Measurements from ENCODE around the gene CRIP2.

Gene CRIP2

DNA sequence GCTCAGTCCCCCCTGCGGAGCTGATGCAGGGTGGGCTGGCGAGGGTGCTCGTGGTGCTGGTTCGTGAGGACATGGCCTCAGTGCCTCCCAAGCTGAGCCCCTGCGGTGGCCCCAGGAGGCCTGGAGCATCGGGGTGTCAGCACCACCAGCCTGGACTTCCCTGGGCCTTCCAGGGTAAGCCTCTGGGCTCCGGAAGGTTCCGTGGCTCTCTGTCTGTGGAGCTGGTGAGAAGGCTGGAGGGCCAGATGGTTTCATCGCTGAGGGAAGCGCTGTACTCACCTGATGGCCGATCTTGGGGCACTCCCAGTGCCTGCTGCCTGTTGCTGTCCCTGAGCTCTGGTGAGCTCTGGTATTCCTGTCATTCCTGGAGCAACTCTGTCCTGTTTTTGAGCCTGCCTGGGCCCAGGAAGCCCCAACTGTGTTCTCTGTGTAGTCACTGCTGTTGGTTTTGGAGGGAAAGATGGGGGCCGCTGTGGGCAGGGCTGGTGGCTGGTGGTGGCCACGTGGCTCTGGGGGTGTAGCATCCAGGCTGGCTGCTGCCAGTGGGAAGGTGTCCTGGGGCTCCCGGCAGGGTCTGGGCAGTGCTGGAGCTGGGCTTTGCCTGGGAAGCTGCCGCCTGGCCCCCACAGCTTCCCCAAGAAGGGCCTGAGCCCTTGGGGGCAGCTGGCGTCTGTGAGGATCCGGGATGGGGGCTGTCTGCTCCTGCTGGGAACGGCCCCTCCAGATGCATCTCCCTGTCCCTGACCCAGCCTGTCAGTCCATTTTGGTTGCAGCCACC lies 36.7 kb upstream of the CRIP2 start:
- Mint-ChIP-seq H3K36me3 (ENCODE audit: low read depth) (peaks cover 66% of the 10 kb centered on the region), H3K9me3 (no peaks in the 10 kb centered on the region), H3K27ac (no peak overlapping the region), H3K4me1 (ENCODE audit: low read depth) (peaks cover 12% of the 10 kb centered on the region), H3K27me3 (no peaks in the 10 kb centered on the region), H3K4me3 (no peak overlapping the region)
- DNase-seq, result no peak

DNA sequence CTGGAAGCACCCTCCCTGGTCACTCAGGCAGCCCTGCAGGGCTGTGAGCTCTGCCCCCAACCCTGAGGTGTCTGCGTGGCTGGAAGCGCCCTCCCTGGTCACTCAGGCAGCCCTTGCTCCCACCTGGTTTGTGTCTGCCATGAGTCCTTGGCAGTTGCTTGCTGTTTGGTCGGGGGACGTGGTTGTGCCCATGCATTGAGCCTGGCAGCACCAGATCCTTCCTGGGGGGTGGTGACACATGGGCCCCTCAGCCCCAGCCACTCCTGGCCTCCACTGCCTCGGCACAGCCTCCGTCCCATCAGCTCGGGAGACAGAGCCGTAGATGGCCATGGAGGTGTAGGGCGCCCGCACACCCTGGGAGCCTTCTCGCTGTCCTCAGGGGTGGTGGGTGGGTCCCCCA lies 35.4 kb upstream of the CRIP2 start:
- DNase-seq, result no peak
- Mint-ChIP-seq H3K4me3 (no peak overlapping the region), H3K4me1 (ENCODE audit: low read depth) (peaks cover 12% of the 10 kb centered on the region), H3K36me3 (ENCODE audit: low read depth) (peaks cover 65% of the 10 kb centered on the region), H3K27me3 (no peaks in the 10 kb centered on the region), H3K27ac (no peak overlapping the region), H3K9me3 (no peaks in the 10 kb centered on the region)

DNA sequence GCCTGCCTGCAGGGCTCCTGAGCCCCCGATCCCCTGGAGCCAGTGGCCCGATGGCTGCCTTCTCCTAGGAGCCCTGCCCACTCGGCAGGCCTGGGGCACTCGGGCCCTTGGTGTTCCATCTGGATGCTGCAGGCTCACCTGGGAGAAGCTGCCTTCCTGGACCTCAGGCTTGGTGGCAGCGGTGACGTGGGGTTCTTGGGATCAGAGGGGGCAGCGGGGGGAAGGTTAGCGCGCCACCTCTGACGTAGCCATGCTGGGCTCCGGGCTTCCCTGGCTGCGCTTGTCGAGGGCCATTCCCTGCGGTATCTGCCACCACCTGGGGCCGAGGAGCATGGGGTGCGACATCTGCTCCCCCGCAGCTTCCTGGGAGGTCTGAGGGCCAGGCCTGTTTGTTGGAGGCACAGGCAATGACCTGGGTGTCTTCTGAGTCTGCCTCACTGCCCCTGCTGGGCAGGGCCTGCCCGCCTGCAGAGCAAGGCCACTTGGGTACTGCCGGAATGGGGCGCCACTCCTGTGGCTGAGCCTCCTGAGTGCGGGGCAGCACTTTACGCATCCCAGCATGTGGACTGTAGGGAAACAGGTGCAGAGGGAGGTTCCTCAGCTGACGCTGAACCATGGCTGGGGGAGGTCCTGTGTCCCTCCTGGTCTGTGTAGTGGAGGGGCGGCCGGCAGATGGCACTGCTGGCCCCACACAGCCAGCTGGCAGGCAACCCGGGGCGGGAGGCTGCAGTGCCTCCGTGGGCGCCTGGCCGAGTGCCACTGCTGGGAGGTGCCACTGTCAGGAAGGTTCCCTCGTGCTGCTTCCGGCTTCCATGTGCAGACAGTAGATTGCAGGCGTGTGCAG lies 34.7 kb upstream of the CRIP2 start:
- no peak overlapping the region for H3K27ac Mint-ChIP-seq
- H3K4me1 Mint-ChIP-seq (ENCODE audit: low read depth), result peaks cover 9% of the 10 kb centered on the region
- H3K36me3 Mint-ChIP-seq (ENCODE audit: low read depth), result peaks cover 62% of the 10 kb centered on the region
- no peaks in the 10 kb centered on the region for H3K27me3 Mint-ChIP-seq
- no peak overlapping the region for H3K4me3 Mint-ChIP-seq
- no peak for DNase-seq
- no peaks in the 10 kb centered on the region for H3K9me3 Mint-ChIP-seq

DNA sequence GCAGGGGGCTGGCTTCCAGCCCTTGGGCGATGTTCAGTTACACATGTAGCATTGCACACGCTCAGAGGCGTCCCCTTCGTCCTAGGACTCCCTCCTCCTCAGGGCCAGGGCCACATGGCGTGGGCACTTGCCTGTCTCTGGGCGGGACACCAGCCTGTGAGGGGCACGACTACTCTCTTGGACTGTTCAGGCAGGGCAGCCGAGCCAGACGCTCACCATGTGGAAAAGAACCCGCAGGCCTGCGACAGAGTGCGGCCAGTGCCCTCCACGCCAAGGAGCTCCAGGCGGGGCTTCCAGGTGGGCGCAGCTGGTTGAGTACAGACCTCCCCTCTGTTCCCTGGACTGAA lies 34.1 kb upstream of the CRIP2 start:
- H3K36me3 Mint-ChIP-seq (ENCODE audit: low read depth), result peaks cover 60% of the 10 kb centered on the region
- no peak for DNase-seq
- no peaks in the 10 kb centered on the region for H3K9me3 Mint-ChIP-seq
- no peak overlapping the region for H3K27ac Mint-ChIP-seq
- H3K27me3 Mint-ChIP-seq, result no peaks in the 10 kb centered on the region
- H3K4me1 Mint-ChIP-seq (ENCODE audit: low read depth), result peaks cover 6% of the 10 kb centered on the region
- H3K4me3 Mint-ChIP-seq, result no peak overlapping the region

DNA sequence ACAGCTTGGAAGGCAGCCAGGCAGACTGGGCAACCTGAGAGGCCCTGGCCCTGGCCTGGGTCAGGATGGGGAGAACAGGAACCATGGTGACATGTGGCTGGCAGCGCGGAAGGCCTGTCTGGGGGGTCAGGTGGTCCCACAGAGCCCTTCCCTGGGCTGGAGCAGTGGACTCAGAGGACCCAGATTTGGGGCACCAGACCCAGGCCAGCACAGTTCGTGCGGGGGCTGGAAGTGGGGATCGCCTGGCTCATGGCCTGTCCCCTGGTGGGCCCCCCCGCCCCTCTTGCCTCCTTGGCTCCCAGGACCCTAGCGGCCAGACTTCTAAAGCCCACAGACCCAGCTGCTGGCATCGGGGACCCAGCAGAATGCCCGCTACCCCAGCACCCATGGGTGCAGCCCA lies 33.6 kb upstream of the CRIP2 start:
- H3K27ac Mint-ChIP-seq, result no peak overlapping the region
- H3K36me3 Mint-ChIP-seq (ENCODE audit: low read depth), result peaks cover 60% of the 10 kb centered on the region
- H3K27me3 Mint-ChIP-seq, result no peaks in the 10 kb centered on the region
- peaks cover 3% of the 10 kb centered on the region for H3K4me1 Mint-ChIP-seq (ENCODE audit: low read depth)
- H3K4me3 Mint-ChIP-seq, result no peak overlapping the region
- H3K9me3 Mint-ChIP-seq, result no peaks in the 10 kb centered on the region
- DNase-seq, result no peak

DNA sequence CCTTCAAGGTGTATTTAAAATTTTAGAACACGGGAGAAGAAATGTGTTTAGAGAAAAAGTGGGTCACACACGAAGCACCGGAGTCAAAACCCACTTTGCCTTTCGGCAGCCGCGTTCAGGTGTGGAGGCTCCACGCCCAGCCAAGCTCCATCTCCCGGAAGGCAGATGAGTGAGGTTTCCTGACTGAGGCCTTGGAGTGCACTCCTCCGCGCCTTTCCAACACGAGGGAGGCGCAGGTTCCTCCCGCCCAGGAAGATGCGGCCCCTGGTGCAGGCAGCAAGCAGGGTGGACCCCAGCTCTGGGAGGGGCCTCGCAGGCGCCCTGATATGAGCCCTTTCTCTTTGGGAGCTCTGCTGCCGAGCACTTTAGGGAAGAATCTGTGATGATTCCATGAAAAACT lies 32.5 kb upstream of the CRIP2 start:
- H3K27ac Mint-ChIP-seq, result no peak overlapping the region
- H3K4me3 Mint-ChIP-seq, result no peak overlapping the region
- H3K4me1 Mint-ChIP-seq (ENCODE audit: low read depth), result no peaks in the 10 kb centered on the region
- no peak for DNase-seq
- peaks cover 58% of the 10 kb centered on the region for H3K36me3 Mint-ChIP-seq (ENCODE audit: low read depth)
- H3K27me3 Mint-ChIP-seq, result no peaks in the 10 kb centered on the region
- no peaks in the 10 kb centered on the region for H3K9me3 Mint-ChIP-seq

DNA sequence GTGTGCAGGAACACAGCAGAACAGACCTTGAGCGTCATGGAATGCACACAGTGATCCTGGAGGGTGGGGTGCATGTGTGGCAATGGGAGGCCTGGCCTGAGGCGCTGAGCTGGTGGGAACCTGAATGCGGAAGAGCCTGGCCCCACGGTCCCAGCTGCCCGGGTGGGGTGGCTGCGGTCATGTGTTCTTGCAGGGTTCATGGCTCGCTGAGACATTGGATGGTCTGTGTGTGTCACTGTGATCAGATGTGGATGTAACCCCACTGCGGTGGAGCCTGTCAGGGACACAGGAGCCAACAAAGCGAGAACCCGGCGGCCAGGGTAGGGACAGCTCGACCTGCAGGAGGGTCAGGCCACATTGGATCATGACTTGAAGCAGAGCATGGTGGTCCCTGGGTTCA lies 31.8 kb upstream of the CRIP2 start:
- Mint-ChIP-seq H3K27ac (no peak overlapping the region), H3K27me3 (no peaks in the 10 kb centered on the region), H3K9me3 (no peaks in the 10 kb centered on the region), H3K36me3 (ENCODE audit: low read depth) (peaks cover 59% of the 10 kb centered on the region), H3K4me1 (ENCODE audit: low read depth) (no peaks in the 10 kb centered on the region), H3K4me3 (no peak overlapping the region)
- DNase-seq, result no peak

DNA sequence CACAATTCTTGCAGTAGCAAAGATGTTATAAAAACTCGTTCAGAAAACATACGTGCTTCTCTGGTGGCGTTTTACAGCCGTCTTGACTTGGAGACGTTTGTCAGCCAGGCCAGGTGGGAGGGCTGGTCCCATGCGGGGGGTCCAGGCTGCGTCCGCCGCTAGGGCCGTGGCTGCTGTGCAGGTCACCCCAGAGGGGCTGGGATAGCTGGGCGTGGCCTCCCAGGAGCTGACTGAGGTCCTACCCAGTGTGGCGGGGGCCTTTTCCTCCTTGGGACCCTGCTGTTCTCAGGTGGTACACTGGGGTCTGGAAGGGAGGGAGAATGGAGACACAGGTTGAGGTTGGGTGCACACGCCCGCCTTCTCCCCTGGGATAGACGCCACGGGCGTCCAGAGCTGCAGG lies 29.8 kb upstream of the CRIP2 start:
- Mint-ChIP-seq H3K27me3 (no peaks in the 10 kb centered on the region), H3K4me3 (no peak overlapping the region), H3K4me1 (ENCODE audit: low read depth) (no peaks in the 10 kb centered on the region), H3K27ac (no peak overlapping the region), H3K36me3 (ENCODE audit: low read depth) (peaks cover 61% of the 10 kb centered on the region), H3K9me3 (no peaks in the 10 kb centered on the region)
- DNase-seq, result no peak

DNA sequence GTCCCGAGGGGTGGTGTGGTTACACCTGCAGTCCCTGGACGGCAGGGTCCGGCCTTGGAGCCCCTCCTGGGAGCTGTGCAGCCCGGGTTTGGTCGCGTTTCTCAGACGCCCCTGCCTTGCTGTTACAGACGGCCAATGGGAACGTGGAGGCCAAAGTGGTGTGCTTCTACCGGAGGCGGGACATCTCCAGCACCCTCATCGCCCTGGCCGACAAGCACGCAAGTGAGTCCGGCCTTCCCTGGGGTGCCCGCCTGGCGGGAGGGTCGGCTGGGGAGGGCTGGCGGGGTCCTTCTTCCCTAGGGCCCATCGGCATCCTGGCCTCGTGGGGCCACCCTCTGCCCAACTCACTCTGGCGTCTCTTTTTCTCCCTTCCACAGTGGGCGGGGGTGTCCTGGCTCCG lies 29.3 kb upstream of the CRIP2 start:
- no peak for DNase-seq
- no peaks in the 10 kb centered on the region for H3K9me3 Mint-ChIP-seq
- H3K27ac Mint-ChIP-seq, result no peak overlapping the region
- peaks cover 63% of the 10 kb centered on the region for H3K36me3 Mint-ChIP-seq (ENCODE audit: low read depth)
- H3K27me3 Mint-ChIP-seq, result no peaks in the 10 kb centered on the region
- H3K4me1 Mint-ChIP-seq (ENCODE audit: low read depth), result no peaks in the 10 kb centered on the region
- no peak overlapping the region for H3K4me3 Mint-ChIP-seq

DNA sequence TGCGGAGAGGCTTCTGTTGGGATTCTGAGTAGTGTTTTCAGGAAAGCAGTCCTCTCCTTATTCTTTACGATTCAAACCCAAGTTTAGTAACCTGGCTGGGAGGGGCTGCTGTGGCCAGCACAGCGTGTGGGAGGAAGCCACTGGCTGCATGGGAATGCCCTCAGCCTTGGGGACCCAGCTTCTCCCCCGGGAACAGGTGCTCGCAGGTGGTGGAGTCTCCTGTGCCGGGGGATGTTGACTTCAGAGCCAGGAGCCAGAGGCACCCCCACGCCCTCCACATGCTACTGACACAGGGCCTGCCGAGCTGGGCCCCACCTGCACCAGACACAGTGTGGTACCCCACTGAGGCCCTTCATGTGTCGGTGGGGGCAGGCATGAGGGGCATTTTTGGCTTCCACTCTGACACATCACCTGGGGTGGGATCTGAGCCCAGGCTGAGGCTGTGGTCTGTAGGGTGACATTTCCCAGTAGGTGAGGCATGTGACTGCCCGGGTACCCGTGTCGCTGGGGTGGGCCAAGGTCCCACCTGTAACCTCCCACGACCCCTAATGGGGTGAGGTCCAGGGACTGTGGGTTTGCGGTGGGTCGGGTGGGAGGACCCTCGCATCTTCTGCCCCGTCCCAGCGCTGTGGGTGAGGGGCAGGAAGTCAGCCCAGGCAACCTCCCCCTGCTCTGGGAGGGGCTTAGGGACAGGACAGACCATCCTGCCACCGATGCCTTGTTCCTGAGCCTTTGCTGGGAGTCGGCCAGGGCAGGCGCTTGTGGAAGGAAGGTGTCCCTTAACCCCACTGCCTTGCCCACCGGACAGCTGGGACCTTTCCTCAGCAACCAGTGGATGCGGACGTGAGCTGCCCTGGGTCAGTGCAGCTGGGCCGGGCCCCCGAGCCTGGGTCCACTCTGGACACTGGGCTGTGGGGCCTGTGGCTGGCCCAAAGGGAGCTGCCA lies 28.4 kb upstream of the CRIP2 start:
- DNase-seq, result no peak
- peaks cover 63% of the 10 kb centered on the region for H3K36me3 Mint-ChIP-seq (ENCODE audit: low read depth)
- no peaks in the 10 kb centered on the region for H3K4me1 Mint-ChIP-seq (ENCODE audit: low read depth)
- H3K4me3 Mint-ChIP-seq, result no peak overlapping the region
- H3K27me3 Mint-ChIP-seq, result no peaks in the 10 kb centered on the region
- H3K9me3 Mint-ChIP-seq, result no peaks in the 10 kb centered on the region
- H3K27ac Mint-ChIP-seq, result no peak overlapping the region

DNA sequence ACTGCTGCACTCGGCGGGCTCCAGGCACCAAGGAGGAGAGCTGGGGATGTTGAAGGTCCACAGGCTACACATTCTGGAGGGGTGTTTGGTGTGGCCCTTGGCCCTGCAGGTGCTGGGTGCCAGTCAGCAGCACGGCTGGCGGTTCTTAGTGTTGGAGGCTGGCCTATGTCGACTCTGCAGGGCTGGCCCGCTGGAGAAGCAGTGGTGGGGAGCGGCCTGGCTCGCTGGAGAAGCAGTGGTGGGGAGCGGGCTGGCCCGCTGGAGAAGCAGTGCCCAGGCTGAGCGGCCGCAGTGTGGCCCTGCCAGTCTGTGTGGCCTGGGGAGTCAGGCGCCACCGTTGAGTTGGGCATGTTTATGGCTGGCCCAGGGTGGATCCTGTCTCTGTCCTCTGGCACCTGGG lies 27.6 kb upstream of the CRIP2 start:
- Mint-ChIP-seq H3K4me1 (ENCODE audit: low read depth) (no peaks in the 10 kb centered on the region), H3K36me3 (ENCODE audit: low read depth) (peaks cover 64% of the 10 kb centered on the region), H3K27me3 (no peaks in the 10 kb centered on the region), H3K27ac (no peak overlapping the region), H3K4me3 (no peak overlapping the region), H3K9me3 (no peaks in the 10 kb centered on the region)
- no peak for DNase-seq

DNA sequence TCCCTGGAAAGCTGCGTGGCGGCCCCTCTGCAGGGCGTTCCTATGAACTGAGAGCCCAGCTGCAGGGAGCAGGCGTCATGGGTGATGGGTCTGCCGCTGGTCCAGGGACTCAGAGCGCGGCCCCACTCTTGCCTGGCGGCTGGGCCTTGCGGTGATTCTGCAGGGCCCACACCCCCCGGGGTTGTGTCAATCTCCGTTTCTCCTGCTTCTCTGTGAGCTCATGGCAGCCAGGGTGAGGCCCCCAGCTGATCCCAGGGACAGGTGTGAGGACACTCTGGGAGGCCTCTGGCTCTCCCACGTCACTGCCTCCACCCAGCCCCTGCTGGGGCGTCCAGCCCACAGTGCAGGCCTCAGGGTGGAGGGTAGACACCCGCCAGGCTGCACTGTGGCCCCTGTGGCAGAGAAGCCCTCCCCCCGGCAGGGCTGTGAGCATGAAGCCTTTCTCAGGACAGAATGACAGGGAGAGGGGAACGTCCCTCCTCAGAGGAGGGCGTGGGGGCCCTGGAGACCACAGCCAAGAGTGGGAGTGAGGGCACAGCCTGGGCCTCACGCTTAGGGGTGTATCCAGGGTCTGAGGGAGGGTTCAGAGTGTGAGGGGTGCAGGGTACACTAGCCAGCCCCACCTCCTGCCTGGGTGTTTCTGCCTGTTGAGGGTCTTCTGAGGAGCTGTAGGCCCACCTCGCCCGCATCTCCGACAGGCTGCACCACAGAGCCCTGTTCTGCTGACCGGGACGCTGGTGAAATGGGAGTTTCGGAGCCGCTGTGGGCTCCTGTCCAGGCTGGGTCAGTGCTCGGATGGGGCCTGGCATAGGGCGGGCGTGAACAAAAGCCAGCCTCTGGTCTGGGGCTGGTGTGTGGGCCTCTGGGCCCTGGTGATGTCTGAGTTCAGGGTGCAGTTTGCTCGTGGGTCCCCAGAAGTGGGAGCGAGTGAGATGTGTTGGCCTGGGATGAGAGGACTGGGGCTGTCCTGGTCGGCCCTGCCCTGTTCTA lies 26.7 kb upstream of the CRIP2 start:
- no peak for DNase-seq
- no peaks in the 10 kb centered on the region for H3K27me3 Mint-ChIP-seq
- H3K27ac Mint-ChIP-seq, result no peak overlapping the region
- H3K4me3 Mint-ChIP-seq, result no peak overlapping the region
- no peaks in the 10 kb centered on the region for H3K9me3 Mint-ChIP-seq
- H3K36me3 Mint-ChIP-seq (ENCODE audit: low read depth), result peaks cover 64% of the 10 kb centered on the region
- H3K4me1 Mint-ChIP-seq (ENCODE audit: low read depth), result no peaks in the 10 kb centered on the region

DNA sequence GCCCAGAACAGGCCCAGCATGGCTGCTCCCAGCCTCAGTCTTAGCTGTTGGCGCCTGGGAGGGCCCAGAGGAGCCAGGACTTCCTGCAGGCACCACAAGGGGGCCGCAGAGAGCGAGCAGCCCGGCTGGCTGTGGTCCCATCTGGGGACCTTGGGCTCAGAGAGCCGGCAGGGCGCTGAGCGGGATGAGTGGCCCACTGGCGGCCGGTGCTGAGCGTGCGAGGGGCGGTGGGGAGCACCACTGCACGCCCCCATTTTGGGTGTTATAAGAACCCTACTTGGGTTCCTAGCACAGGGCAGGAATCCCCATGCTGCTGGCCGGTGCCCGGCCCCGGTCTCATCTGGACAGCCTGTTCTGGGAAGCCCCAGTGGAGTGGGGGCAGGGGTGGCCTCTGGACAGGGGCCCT lies 25.9 kb upstream of the CRIP2 start:
- Mint-ChIP-seq H3K27ac (no peak overlapping the region), H3K36me3 (ENCODE audit: low read depth) (peaks cover 65% of the 10 kb centered on the region), H3K9me3 (no peaks in the 10 kb centered on the region), H3K4me3 (no peak overlapping the region), H3K4me1 (ENCODE audit: low read depth) (no peaks in the 10 kb centered on the region), H3K27me3 (no peaks in the 10 kb centered on the region)
- peak; percentile 77 for DNase-seq

Data from activated T-cell treated with anti-CD3 and anti-CD28 coated beads, Interleukin-2, amount 50 U/mL, for 24 hours (primary cell).